DOHH2 (cell line): ENCODE results near the gene RNF34.

Experiments used
- H3F3A ChIP-seq: fragments of 200-600 bp; sonication (generic), shearing (Covaris generic); 2 replicates; pipeline ENCODE4 v1.6.0; 2016; ENCODE audit warnings: antibody characterized with exemption, mild to moderate bottlenecking; ENCODE audit not compliant: control insufficient read depth, insufficient read depth
- H3K27ac ChIP-seq: fragments of 200-600 bp; sonication (generic); 2 replicates; pipeline ENCODE4 v1.5.1; 2014; ENCODE audit warnings: low read depth, mild to moderate bottlenecking, low read length, moderate library complexity
- H3K27me3 ChIP-seq: fragments of 200-600 bp; sonication (generic); 2 replicates; pipeline ENCODE4 v1.6.1; 2014; ENCODE audit warnings: mild to moderate bottlenecking, low read length, mixed read lengths; ENCODE audit not compliant: control insufficient read depth
- H3K36me3 ChIP-seq: fragments of 200-600 bp; sonication (generic); 2 replicates; pipeline ENCODE4 v1.6.1; 2014; ENCODE audit warnings: mild to moderate bottlenecking, low read length, moderate library complexity, mixed read lengths; ENCODE audit not compliant: control insufficient read depth
- H3K4me1 ChIP-seq: fragments of 200-600 bp; sonication (generic); 2 replicates; pipeline ENCODE4 v1.6.1; 2014; ENCODE audit warnings: mild to moderate bottlenecking, low read length, mixed read lengths; ENCODE audit not compliant: control insufficient read depth
- H3K4me2 ChIP-seq: fragments of 200-600 bp; sonication (generic); 2 replicates; pipeline ENCODE4 v1.6.0; 2014; ENCODE audit warnings: mild to moderate bottlenecking, low read length, moderate library complexity
- H3K4me3 ChIP-seq: fragments of 200-600 bp; sonication (generic); 2 replicates; pipeline ENCODE4 v1.5.1; 2014; ENCODE audit warnings: mild to moderate bottlenecking, low read length, mixed read lengths
- H3K79me2 ChIP-seq: fragments of 200-600 bp; sonication (generic); 2 replicates; pipeline ENCODE4 v1.6.1; 2014; ENCODE audit warnings: mild to moderate bottlenecking, low read length, mixed read lengths; ENCODE audit not compliant: control insufficient read depth
- H3K9me2 ChIP-seq: fragments of 200-600 bp; sonication (generic); replicated peaks from 2 replicates; pipeline ENCODE4 v1.6.1; 2014; ENCODE audit warnings: mild to moderate bottlenecking, low read length, mixed read lengths; ENCODE audit not compliant: control insufficient read depth
- H3K9me3 ChIP-seq: fragments of 200-600 bp; sonication (generic); 2 replicates; pipeline ENCODE4 v1.6.1; 2014; ENCODE audit warnings: antibody characterized with exemption, low read length, mixed read lengths; ENCODE audit not compliant: control insufficient read depth, insufficient read depth
- H4K20me1 ChIP-seq: fragments of 200-600 bp; sonication (generic); 2 replicates; pipeline ENCODE4 v1.6.0; 2014; ENCODE audit warnings: low read depth, mild to moderate bottlenecking, antibody characterized with exemption, low read length, moderate library complexity; ENCODE audit not compliant: control insufficient read depth, insufficient read depth
- EZH2phosphoT487 ChIP-seq: fragments of 200-600 bp; sonication (generic); IDR thresholded peaks from 2 replicates; pipeline ENCODE4 v1.6.1; 2017; ENCODE audit warnings: borderline replicate concordance, mild to moderate bottlenecking, antibody characterized with exemption, low read length, moderate library complexity, mixed read lengths
- TF ChIP-seq, protein P1 (sequence below): fragments of 200-600 bp; sonication (generic); IDR thresholded peaks from one replicate; pipeline ENCODE4 v1.5.1; 2014; ENCODE audit warnings: antibody characterized with exemption, mild to moderate bottlenecking, low read depth, low read length; ENCODE audit not compliant: poor library complexity, severe bottlenecking

RNF34 gene

DNA sequence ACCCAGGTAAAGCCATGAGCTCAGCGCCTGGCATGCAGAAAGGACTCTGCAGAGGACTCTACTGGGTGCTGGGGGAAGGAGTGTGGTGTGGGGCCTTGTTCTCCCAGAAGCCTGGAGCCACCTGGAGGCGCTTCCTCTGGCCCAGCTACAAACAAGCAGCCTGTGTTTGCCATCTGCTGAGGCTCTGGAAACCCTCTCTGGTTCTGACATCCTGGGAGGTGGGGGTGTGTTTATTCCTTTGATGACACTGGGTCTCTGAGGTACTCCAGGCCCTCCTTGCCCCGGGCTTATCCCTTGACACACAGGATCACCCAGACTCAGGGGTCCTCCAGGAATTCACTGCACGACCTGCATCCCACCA is 44.9 kb downstream of the RNF34 start:
- peaks cover 79% of the 10 kb centered on the region for H3K36me3 ChIP-seq

DNA sequence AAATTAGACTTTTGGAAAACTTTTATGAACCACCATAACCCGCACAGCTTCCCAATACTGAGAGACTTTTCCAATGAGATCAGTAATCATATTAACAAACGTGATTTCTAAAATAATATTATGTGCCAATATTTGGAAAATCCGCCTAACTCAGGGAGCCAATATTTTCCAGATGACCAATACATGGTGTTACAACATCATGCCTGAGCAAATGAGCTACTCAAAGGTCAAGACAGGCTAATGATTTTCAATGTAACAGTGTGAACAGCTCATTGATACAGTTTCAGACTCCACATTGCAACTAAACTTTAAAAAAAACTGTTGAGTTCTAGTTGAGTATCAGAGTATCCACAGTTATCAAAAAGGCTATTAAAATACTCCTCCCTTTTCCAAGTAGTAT is 46.8 kb downstream of the RNF34 start:
- H3F3A ChIP-seq = no peaks in the 10 kb centered on the region
- H3K4me2 ChIP-seq = no peak overlapping the region
- peaks cover 69% of the 10 kb centered on the region for H3K36me3 ChIP-seq
- H3K27ac ChIP-seq = no peak overlapping the region
- H4K20me1 ChIP-seq = no peaks in the 10 kb centered on the region
- H3K9me2 ChIP-seq = no peaks in the 10 kb centered on the region
- no peak overlapping the region for H3K4me3 ChIP-seq
- H3K4me1 ChIP-seq = no peaks in the 10 kb centered on the region
- no peak for TF ChIP-seq EZH2phosphoT487
- TF ChIP-seq, protein P1, sequence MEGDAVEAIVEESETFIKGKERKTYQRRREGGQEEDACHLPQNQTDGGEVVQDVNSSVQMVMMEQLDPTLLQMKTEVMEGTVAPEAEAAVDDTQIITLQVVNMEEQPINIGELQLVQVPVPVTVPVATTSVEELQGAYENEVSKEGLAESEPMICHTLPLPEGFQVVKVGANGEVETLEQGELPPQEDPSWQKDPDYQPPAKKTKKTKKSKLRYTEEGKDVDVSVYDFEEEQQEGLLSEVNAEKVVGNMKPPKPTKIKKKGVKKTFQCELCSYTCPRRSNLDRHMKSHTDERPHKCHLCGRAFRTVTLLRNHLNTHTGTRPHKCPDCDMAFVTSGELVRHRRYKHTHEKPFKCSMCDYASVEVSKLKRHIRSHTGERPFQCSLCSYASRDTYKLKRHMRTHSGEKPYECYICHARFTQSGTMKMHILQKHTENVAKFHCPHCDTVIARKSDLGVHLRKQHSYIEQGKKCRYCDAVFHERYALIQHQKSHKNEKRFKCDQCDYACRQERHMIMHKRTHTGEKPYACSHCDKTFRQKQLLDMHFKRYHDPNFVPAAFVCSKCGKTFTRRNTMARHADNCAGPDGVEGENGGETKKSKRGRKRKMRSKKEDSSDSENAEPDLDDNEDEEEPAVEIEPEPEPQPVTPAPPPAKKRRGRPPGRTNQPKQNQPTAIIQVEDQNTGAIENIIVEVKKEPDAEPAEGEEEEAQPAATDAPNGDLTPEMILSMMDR = no peak
- H3K9me3 ChIP-seq = no peaks in the 10 kb centered on the region
- H3K79me2 ChIP-seq = peaks cover 62% of the 10 kb centered on the region
- H3K27me3 ChIP-seq = no peaks in the 10 kb centered on the region

More for the DNA sequence above, 44.9 kb downstream of the RNF34 start:
- Histone ChIP-seq H3K9me2 (no peaks in the 10 kb centered on the region), H3K4me2 (no peak overlapping the region), H4K20me1 (no peaks in the 10 kb centered on the region), H3K4me3 (no peak overlapping the region), H3K9me3 (no peaks in the 10 kb centered on the region), H3K27me3 (no peaks in the 10 kb centered on the region), H3K27ac (no peak overlapping the region), H3K4me1 (no peaks in the 10 kb centered on the region), H3K79me2 (peaks cover 43% of the 10 kb centered on the region), H3F3A (no peaks in the 10 kb centered on the region)
- TF ChIP-seq EZH2phosphoT487 = no peak
- TF ChIP-seq, protein P1 = no peak

DNA sequence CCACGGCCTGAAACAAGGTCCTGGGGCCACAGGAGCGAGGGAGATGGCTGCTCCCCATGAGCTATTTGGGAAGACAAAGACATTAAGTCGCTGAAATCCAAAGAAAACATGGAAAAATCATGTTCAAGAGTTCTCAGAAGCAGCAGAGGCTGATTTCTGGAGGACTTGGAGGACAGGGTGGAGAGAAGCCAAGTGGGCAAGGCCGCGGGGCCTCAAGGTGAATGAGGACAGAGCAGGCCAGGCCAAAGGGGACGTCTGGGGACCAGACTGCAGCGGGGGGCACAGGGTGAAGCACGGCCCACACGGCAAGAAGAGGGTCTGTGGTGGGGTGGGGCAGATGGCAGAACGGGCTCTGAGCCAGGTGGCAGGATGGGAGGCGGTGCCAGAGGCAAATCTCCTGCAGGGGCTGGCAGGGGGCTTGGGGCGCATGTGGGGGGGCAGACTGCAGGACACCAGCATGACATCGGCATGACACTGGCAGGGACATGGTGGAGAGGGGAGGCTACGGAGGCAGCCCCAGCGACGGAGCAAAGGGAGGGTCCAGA is 48.9 kb downstream of the RNF34 start:
- no peaks in the 10 kb centered on the region for H3K27me3 ChIP-seq
- no peaks in the 10 kb centered on the region; the same call in 1 of the 2 replicates for H3F3A ChIP-seq
- peaks cover 68% of the 10 kb centered on the region for H3K36me3 ChIP-seq
- no peak overlapping the region for H3K27ac ChIP-seq
- H3K9me3 ChIP-seq = no peaks in the 10 kb centered on the region
- TF ChIP-seq EZH2phosphoT487 = no peak
- no peaks in the 10 kb centered on the region for H4K20me1 ChIP-seq
- H3K4me2 ChIP-seq = no peak overlapping the region
- no peaks in the 10 kb centered on the region for H3K9me2 ChIP-seq
- H3K4me1 ChIP-seq = 0 out of 2 replicates have a peak, but pooled peaks cover 3% of the 10 kb centered on the region
- no peak overlapping the region for H3K4me3 ChIP-seq
- H3K79me2 ChIP-seq = peaks cover 77% of the 10 kb centered on the region

DNA sequence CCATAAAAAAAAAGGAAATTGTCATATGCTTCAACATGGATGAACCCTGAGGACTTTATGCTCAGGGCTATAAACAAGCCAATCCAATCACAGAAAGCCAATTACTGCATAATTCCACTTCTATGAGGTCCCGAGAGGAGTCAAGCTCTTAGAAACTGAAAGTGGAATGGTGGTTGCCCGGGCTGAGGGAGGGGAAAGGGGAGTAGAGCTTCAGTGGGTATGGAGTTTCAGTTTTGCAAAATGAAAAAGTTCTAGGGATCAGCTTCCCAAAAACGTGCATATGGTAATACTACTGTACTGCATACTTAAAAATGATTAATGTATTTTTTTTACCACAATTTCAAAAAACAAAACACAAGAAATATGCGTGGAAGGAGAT is 52.0 kb downstream of the RNF34 start:
- H3K79me2 ChIP-seq = peaks cover 94% of the 10 kb centered on the region
- no peak overlapping the region for H3K4me2 ChIP-seq
- H3K27ac ChIP-seq = no peak overlapping the region
- H3K27me3 ChIP-seq = no peaks in the 10 kb centered on the region
- peaks cover 13% of the 10 kb centered on the region for H4K20me1 ChIP-seq
- H3K9me3 ChIP-seq = no peaks in the 10 kb centered on the region
- H3K9me2 ChIP-seq = no peaks in the 10 kb centered on the region
- H3K36me3 ChIP-seq = peaks cover 64% of the 10 kb centered on the region
- TF ChIP-seq EZH2phosphoT487 = no peak
- TF ChIP-seq, protein P1 = no peak
- H3K4me1 ChIP-seq = 0 out of 2 replicates have a peak, but pooled peaks cover 3% of the 10 kb centered on the region
- no peaks in the 10 kb centered on the region; the same call in 1 of the 2 replicates for H3F3A ChIP-seq
- no peak overlapping the region for H3K4me3 ChIP-seq
